A549 treated with GW870086 at 1 μM for 4 hours (cell line): ENCODE measurements around the gene PEX11A. TPM values are rescaled to one million over a fixed set of nuclear protein-coding genes. Genes with fewer than 3 reads are reported as not detected.

Source experiments
- total RNA-seq: library from RNA; stranded (reverse); fragments of 200-300 nt; extraction: Qiagen RNA extraction; gene quantifications from 5 replicates; pipeline ENCODE4 v1.2.3, GENCODE V29; 2022; ENCODE audit warnings: low read depth

Gene PEX11A, protein sequence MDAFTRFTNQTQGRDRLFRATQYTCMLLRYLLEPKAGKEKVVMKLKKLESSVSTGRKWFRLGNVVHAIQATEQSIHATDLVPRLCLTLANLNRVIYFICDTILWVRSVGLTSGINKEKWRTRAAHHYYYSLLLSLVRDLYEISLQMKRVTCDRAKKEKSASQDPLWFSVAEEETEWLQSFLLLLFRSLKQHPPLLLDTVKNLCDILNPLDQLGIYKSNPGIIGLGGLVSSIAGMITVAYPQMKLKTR
- total RNA-seq, result 8.4 to 10.1 TPM (median 8.8 TPM) in 5 replicates

DNA sequence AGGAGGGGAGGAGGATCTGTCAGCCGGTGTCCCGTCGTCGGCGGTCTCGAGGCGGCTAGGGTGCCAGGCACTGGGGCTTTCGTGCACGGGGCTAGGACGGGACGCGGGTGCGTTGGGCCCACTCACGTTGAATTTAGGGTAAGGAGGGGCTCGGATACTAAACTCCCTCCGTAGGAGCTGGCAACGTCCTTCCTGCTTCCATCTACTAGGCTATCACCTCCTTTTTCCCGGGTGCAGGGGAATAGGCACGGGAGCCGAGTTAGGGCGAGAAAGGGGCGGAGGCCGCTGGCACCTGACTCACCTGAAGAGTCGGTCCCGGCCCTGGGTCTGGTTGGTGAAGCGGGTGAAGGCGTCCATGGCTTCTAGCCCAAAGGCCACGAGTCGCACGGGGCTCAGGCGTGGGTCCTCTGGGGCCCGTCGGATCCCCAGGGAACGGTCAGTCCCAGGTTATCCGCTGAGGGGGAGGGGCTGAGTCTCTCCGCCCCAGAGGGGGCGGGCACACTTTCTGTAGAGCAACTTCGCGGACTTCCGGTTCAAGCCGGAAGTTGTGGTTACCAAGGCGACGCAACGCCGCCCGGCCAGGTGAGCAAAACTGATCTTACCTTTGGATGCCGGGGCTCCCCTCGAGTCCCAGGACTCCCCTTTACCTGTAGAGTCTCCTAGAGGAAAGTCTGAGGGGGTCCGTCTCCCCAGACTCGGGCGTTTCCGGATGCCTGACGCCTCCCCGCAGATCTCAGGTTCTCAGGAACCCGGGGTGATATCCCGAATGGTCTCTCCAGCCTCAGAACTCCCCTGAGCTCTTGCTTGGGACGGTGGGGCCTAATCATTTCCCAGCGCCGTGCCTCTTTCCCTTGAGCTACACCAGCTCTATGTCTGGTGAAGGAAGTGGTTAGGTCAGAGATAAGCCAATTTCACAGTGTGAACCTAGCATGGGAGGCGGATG, at the start of gene PEX11A, which contains the start of gene WDR93:
Gene PEX11A, minus strand, starts transcription at position 479 of the 943 bp plus-strand sequence. Its CDS starts 122 bp downstream, at position 357.
Gene WDR93, plus strand, starts transcription at position 536 of the 943 bp plus-strand sequence. CDS start 10,936 bp downstream, outside the sequence.

DNA sequence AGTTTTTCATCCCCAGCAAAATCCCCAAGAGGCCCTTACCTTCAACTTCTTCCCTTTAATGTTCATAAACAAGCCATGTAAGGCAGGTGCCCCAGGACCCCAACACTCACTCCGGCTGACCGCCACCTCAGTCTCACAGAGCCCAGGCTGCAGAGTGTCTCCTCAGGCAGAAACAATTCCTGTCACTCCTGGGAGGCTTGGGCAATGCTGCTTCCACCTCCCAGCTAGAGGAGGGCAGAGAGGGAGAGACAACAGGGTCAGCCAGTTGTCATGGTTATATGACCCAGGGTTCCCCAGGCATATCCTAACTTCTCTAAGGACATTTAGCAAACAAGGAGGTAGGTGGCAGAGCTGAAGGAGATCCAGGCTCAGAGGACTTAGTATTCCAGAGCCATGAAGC, 11.3 kb downstream of the PEX11A start, which contains the start of gene PLIN1:
Gene PLIN1, minus strand, starts transcription at position 156 of the 400 bp plus-strand sequence. CDS start 1,878 bp downstream, outside the sequence.

DNA sequence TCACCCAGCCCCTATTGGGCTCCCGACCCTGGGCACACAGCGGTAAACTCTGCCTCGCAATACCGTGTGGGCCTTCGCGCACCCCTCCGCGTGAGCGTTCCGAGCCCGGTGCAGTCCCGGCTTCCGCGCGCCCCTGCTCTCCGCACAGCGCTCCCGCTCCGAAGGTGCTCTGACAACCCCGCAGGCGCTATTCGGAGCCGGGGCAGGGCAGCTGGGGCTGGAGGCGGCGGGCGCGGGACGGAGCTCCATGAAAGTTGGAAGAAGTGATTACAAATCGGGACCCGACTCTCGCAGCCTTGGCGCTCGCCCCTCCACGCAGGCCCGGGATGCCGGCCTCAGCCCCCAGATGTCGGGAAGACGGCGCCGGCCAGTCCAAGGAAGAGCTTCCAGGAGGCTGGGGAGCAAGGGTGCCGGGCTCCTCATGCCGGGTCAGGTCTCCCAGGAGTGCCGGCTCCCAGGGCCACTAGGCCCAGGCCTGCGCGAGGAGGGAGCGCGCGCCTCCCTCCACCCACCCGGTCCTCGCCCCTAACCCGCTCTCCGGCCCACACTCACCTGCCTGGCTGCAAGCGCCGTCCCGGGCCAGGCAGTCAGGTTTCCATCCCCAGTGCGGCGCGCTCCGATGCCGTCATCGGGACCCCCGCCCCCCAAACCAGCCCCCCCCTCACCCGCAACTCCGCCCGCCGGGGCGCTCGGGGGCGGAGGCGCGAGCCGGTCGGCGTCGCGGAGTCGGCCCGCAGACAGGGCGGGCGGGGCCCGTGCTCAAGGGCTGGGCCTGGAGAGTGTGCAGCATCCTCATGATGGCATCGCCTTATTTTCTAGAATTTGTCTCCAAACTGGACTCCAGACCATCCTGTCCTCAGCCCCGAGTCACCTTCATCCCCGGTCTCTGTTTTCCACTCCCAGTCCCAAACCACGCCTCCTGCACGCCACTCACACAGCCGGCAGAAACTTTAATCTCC, 35.4 kb downstream of the PEX11A start, which contains the start of gene KIF7:
Gene KIF7, minus strand, starts transcription at position 621 of the 959 bp plus-strand sequence. CDS start 2,537 bp downstream, outside the sequence.

Other genes with a start within 250 kb of the PEX11A start
- 40.7 to 52.9 TPM (median 46.6 TPM) in 5 replicates for gene RHCG, start 194.2 kb downstream of the PEX11A start, total RNA-seq
- 10.4 to 14.1 TPM (median 12.1 TPM) in 5 replicates for gene TICRR, start 115.3 kb downstream of the PEX11A start, total RNA-seq
- 3.2 to 5.0 TPM (median 4.3 TPM) in 5 replicates for gene KIF7, start 35.3 kb downstream of the PEX11A start, total RNA-seq
- 0.05 to 0.25 TPM (median 0.13 TPM) in 4 of 5 replicates, not detected in the other for gene PLIN1, start 11.4 kb downstream of the PEX11A start, total RNA-seq
- gene WDR93, start 57 bp upstream of the PEX11A start, total RNA-seq, result 0.10 to 0.19 TPM (median 0.18 TPM) in 5 replicates
- 1.7 to 7.3 TPM (median 5.2 TPM) in 5 replicates for gene MESP1, start 60.5 kb upstream of the PEX11A start, total RNA-seq
- 0.30 to 0.47 TPM (median 0.41 TPM) in 5 replicates for gene MESP2, start 85.6 kb upstream of the PEX11A start, total RNA-seq
- gene ANPEP, start 124.1 kb upstream of the PEX11A start, total RNA-seq, result 73.4 to 91.5 TPM (median 77.1 TPM) in 5 replicates
- gene AP3S2, start 203.2 kb upstream of the PEX11A start, total RNA-seq, result 35.8 to 75.1 TPM (median 40.8 TPM) in 5 replicates
- gene ARPIN, start 222.2 kb upstream of the PEX11A start, total RNA-seq, result 8.5 to 13.6 TPM (median 12.6 TPM) in 5 replicates